Fibroblast of gingiva (primary cell): ENCODE results near the gene POLN.

ENCODE experiments used
- DNase-seq: peaks from one replicate; pipeline ENCODE4 v3.0.0-alpha.2; 2011; ENCODE audit warnings: low read depth

Gene POLN

DNA sequence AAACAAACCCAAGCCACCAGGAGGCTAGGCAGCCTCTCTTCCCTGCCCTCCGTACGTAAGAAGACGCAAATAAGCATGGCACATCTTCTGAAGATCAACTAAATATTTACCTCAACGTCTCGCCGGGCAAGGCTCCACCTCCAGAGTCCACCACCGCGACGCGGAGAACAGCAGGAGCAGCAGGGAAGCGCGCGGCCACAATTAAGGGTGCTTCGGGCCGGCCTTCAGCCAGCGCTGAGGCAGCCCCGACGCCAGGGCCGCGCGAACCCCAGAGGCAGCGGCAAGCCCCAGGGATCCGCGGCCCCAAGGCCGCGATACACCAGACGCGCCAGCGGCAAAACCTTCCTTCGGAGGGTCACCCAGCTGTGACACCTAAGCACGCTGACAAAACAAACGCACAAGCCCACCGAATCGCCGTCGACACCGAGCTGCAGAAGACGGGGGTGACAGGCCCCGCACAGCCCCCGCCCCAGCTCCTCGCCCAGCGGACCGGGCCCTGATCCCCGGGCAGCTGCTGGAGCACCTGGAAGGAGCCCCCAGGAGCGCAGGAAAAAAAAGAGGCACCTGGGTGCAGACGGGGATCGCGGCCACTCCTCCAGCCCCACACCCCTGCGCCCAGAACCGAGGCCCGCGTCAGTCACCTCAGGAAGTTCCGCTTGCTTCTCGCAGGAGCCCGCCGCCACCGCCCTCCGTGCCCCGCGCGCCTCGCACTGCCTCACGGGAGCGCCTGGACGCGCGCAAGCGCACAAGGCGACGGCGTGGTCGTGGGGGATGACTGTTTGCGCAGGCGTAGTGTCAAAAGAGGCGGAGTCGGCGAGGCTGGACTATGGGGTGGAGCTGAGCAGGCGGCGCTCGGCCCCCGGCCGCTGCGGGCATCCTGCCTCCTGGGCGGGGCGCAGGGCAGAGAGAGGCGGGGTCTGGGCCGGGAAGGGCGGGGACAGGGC is at the start of gene POLN, which contains the start of gene HAUS3:
Gene POLN (minus strand): TSS at position 712 of the 944 bp plus-strand sequence. CDS start 12,890 bp downstream, outside the sequence.
Gene HAUS3 (minus strand): TSS at position 712 of the 944 bp plus-strand sequence. CDS start 1,175 bp downstream, outside the sequence.
- peak; percentile 95 for DNase-seq

DNA sequence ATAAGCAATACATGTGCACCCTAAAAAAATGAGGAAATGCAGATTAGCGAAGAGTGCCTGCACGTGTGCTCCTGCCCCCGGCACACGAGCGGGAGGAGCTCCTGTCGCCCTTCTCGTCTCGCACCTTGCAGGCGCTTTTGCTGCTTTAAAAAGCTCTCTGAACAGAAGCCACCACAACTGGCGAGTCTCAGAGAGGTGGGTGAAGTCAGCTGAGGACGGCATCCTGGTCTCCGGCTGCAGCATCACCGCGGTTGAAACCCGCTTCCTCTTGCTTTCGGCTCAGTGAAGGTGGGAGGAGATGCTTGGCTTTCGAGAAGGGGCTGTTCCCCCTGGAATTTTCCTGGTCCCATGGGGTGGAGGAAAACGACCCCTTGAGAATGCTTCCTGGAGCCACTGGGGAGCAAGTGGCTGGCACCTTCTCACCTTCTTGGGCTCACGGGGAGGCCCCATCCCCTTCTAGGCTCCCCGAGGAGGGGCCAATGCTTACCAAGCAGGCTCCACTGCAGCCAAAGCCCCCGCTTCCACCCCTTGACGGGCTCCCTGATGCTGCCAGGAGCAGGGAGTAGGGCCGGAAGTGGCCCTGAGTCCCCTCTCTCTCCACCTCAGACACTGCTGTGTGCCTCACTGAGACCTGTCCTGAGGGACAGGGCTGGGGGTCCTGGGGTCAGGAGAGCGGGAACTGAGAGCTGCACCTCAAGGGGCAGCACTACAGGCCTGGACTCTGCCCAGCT is 49.2 kb upstream of the POLN start:
- no peak for DNase-seq

DNA sequence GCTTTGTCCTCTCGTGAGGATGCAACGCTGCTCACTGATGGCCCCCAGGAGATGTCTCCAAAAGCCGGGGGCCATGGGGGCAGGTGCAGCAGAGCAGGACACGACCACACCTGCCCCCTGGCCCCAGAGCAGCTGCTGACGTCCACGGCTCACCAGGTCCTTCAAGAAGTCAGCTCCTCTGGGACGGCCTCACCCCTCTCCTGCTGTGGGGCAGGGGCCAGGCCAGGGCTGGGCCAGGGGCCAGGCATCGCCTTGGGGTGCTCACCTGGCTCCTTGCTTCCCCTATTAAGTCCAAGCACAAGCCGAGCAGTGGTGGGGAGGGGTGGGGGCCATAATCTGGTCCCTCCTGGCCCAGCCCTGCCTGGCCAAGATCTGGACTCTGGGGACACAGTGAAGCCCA is 48.6 kb upstream of the POLN start:
- DNase-seq, result no peak

DNA sequence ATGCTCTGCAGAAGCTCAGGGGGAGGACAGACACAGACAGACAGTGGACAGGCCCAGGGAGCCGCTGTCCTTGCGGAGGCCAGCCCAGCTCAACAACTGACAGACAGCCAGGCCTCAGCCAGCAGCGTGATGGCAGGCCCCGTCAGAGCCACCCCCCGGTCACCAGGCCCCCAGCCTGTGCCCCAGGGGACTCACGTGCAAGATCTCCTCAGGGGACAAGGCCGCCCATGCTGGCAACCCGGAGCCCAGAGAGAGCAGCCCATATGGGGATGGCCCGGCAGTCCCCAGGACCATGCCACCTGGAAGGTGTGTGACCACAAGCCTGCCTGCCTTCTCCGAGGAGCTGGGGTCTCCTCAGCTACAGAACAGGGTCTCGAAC is 48.0 kb upstream of the POLN start:
- DNase-seq, result no peak

DNA sequence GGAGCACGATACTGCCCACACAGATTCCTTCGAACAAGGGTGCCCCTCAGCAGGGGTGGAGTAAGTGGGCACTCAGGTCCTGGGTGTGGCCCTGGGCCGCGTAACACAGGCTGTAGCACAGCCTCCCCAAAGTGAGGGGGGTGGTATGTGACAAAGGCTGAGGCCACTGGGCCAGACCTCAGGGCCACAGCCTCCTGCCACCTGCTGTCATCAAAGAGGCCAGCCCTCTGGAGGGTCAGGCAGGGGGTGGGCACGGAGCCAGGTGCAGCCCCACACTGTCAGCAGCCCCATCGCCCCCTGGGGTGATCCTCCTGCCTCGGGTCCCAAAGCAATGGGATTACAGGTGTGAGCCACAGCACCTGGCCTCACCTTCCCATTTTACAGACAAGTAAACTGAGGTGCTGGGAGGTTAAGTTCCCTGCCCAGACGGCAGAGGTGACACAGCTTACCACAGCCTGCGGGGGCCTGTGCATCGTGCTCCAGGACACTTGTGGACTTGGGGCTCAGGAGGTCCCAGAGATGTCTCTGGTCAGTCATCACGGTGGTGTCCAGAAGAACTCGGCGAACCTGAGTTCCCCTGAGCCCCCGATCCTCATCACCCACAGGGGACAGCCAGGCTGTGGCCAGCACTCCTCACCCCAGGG is 47.5 kb upstream of the POLN start:
- DNase-seq, result no peak

DNA sequence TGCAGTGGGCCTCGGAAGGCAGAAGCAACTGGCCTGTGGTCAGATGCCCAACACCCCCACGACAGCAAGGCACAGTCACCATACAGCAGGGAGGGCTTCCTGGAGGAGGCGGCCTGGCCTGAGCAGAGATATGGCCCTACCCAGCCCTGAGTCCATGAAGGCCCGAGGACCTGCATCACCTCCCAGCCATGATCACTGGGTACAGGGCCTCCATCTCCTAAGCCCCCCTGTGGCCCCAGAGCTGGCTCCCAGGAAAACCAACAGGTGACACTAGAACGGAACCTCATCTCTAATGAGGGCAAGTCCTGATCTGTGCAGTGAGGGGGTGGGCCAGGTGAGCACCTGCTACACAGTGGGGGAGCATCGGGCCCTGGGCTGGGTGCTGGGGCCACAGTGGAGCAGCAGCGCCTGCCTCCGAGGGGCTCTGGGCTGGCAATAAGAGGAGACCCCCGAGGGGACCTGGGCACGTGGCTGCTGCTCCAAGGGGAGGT is 46.2 kb upstream of the POLN start:
- no peak for DNase-seq

DNA sequence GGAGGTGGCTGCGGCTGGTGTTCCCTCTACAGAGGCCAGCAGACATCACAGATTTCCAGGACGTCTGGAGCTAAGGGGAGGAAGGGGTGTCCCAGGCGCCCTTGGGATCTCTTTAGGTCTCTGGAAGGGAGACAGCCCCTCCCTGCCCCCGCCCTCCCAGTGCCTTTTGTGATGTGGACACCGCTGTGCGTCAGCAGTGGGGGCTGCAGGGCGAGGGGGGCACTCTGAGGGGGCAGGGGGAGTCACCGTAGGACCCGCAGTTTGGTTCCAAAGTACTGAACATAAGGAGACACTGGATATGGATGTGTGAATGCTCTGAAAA is 45.6 kb upstream of the POLN start:
- no peak for DNase-seq

DNA sequence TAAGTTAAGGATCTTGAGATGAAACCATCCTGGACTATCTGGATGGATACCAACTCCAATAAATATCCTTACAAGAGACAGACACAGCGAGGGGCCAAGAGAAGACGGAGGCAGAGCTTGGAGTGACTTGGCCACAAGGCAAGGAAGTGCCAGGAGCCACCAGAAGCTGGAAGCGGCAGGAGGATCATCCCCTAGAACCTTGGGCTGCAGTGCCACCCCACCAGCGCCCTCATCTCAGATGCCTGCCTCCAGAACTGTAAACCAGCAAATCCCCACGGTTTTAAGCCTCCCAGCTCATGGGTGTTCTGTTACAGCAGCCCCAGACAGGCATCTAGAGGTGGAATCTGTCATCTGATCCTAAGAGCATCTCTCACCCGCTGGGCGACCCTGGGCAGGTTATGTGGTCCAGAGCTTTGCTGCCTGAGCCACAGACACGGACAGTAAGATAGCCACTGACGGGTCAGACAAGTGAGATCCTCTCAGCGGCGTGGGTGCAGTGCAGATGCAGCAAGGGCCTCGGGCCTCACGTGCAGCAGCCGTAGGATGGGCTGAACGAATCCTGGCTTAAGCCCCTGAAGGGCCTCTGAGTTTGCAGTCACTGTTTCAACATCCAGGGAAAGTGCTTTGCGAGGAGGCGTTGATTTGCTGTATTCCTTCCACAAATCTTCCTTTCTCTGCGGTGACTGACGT is 45.1 kb upstream of the POLN start:
- no peak for DNase-seq

DNA sequence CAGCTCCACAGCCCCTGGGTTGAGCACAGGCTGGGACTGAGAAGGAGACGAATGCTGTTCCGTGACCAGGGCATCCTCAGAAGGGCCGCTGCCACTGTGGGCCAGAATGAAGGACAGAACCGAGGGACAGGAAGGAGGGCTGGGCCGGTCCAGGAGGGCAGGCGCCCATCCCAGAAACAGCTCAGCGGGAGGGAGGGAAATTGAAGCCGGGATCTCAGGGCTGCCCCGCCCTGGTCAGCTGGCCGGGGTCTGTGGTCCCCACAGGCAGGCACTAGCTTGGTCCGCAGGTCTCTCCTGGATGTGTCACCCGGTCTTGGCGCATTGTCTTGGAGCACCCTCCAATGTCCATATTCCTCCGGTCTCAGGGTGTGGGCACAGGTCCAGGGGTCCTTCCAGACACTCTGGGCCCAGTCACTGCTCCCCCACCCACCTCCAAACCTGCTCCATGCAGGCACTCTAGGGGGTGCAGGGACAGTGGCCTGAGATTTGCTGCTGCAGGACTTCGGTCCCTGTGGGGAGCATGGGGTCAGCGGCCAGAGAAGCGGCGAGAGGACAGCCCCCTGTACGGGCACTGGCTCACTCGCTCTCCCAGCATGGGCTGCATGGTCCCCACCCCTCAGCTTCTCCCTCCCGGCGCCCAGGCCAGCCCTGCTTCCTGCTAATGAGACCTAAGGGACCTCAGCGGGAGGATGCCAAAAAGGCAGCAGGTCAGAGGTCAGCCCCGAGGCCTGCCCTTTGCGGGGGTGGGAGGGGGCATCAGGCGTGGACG is 43.9 kb upstream of the POLN start:
- no peak for DNase-seq

DNA sequence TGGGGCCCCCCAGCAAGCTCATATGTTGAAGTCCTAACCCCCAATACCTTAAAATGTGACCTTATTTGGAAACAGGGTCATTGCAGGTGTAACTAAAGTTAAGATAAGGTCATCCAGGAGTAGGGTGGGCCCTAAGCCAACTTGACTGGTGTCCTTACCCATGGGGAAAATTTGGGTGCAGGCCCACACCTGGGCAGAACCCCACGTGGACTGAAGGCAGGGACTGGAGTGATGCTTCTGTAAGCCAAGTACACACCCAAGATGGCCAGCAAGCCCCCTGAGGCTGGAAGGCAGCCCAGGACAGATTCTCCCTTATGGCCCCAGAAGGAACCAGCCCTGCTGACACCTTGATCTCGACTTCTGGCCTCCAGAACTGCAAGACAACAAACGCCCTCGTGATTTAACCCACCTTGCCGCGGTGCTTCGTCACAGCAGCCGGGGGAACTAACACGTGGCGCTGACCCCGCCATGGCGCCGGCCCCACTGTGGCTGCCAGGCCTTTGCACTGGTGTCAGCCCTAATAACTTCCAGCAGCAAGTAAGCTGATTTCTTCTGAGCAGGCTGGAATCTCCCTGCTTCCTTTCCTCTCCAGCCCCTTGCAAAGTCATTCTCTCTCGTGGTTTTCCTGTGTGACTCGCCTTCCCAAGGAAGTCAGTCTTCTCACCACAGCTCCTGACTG is 43.2 kb upstream of the POLN start:
- no peak for DNase-seq

DNA sequence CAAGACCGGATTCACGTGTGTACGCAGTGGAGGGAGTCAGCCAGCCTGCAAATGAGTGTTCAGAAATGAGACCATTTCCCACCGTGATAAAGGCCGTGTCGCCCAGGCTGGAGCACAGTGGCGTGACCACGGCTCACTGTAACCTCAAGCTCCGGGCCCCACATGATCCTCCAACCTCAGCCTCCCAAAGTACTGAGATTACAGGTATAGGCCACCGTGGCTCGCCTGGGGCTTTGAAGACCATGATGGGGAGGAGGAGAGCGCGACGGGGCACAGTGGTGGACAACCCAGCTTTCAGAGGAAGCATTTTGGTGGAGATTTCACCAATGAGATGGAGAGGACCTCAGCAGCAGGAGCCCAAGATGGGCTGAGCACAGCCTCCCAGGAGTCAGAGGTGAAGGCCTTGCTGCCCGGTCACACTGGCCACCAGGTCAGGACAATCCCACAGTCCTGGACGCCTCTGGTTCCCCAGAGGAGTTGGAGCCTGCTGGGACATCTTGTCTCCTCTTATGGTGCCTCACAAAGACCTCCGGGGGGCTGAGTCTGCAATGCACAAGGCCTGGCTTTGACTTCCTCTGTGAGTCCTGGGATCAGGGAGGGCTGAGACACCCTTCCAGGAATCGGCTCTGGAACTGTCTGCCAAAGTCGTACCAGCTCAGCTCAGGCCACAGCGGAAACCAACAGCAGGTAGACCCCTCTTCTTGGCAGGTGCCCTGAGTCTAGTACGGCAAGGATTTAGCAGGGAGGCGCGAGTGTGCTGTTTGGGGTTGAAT is 42.4 kb upstream of the POLN start:
- DNase-seq, result no peak

DNA sequence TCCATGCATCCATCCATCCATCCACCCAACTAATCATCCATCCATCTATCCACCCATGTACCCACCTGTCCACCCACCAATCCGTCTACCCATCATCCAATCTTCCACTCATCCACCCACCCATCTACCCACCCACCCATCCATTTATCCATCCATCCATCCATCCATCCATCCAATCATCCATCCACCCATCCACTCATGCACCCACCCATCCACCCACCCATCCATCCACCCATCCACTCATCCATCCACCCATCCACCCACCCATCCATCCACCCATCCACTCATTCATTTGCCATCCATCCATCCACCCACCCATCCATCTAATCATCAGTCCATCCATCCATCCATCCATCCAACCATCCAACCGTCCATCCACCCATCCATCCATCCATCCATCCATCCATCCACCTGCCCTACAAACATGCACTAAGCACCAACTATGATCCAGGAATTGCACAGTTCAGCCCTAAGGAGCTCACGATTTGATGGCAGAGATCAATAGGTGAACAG is 41.3 kb upstream of the POLN start:
- no peak for DNase-seq

DNA sequence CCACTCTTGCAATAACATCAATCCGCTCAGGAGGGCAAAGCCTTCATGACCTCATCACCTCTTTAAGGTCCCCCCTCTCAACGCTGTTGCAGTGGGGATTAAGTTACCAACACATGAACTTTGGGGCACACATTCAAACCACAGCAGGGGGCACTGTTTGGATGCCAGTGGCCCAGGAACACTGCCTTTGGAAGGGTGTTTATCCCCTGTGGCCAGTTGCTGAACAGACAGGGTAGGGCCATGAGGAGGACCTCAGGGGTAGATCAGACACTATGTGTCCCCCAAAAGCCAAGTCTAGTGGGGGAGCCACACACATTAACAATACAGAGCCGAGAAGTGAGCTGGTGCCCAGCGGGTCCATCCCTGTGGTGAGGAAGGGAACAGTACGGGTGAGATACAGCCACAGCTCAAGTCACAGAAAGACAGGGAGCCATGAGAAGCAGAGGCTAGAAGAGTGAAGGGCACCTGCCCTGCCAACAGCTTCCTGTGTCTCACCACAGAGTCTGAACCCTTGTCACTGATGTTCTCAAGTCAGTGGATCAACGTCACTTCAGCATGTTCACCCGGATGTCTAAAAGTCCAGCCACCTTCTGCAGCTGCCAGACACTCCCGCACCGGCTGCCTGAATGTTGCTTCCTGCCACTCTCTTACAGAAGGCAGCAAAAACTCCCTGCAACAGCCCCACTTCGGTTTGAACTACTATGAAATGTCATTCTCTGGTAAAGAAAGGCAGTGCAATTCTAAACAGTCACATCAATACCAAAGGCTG is 39.8 kb upstream of the POLN start:
- DNase-seq, result no peak

DNA sequence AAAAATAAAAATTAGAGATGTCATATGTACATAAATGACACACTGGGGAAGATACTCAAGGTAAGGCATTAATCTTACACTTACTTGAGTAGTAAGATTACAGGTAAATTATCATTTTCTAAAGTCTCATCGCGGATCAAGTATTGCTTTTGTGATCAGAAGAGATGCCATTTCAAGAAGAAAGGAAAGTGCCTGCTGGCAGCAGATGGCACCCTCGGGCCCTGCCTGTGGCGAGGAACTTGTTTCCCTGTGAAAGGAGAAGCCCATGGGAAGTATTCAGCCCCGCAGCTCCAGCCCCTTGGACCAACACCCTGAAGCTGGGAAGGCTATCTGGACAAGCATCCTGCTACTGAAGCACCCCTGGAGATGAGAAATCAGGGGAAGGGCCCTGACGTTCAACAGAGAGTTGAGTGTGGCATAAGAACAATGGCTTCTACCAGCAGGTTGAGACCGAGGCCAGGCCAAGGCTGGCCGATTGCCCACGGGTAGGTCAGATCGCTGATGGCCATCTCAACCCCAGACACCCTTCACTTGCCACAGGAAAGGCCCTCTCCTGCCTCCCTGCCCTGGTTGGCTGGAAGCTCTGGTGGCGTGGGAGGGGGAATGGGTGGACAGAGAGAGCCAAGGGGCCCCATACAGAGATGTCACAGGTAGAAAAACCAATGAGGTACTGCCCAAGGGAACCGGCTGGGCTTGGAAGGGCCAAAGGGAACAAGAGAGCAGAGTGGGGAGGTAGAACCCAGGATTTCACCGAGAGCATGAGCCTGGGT is 38.8 kb upstream of the POLN start:
- DNase-seq, result no peak

DNA sequence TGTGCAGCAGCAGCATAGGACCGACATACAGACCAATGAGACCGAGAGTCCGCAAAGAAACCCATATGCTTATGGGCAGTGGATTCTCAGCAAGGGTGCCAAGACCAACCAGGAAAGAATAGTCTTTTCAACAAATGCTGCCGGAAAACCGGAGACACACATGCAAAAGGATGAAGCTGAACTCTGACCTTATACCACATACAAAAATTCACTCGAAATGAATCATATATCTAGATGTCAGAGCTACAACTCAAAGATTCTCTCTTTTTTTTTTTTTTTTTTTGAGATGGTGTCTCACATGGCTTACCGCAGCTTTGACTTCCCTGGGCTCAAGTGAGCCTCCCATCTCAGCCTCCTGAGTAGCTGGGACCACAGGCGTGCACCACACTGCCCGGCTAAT is 36.0 kb upstream of the POLN start:
- DNase-seq, result no peak

DNA sequence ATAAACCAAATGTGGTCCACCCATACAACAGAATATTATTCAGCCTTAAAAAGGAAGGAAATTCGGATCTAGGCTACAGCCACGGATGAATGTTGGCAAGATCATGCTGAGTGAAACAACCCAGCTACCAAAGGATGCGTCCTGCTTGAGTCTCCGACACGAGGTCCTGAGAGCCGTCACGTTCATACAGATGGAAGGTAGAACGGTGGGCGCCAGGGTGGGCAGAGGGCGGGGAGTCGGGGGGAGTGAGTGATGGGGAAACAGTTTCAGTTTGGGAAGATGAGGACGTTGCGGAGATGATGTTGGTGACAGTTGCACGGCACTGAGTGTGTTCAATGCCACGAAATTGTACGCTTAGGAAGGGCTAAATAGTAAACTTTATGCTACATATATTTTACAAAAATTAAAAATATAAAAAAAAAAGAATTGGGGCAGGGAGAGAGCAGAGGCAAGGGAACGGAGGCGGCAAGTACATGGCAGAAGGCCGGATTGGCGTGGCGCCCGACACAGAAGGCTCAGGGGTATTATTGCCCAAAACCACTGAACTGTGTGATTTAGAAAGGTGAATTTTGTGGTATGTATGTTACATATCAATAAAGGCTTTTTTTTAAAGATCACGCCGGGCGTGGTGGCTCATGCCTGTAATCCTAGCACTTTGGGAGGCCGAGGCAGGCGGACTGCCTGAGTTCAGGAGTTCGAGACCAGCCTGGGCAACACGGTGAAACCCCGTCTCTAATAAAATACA is 34.8 kb upstream of the POLN start:
- no peak for DNase-seq

DNA sequence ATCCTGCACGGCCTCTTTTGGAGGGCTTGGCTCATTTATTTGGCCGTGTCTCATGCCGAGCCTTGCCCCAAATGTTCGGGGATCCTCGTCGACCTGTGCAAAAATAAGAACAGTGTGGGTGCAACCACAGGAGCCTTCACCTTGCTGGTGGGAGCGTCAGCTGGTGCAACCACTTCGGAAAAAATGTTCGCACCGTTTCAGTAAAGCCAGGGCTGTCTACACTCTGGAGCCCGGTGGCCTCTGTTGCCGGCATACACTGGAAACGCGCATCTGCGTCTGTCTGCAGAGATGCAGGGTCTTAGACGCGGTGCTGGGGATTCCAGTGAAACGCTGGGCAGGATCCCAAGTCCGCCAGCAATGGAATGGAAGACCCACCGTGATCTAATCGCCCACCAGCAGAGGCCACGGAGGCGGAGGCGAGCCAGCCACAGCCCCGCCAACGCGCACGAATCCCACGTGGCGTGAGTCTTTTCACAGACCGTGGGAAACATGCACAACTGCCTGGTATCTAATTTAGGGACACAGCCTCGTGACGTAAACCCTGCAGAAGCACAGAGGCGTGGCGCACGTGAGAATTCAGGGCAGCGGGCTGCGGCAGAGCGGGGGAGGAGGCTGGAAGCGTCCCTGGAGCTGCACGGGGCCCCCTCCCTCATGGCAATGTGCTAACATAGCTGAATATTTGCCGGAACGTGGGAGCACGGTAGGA is 33.8 kb upstream of the POLN start:
- no peak for DNase-seq
